ENCODE results near the gene MYNN.

MYNN gene

DNA sequence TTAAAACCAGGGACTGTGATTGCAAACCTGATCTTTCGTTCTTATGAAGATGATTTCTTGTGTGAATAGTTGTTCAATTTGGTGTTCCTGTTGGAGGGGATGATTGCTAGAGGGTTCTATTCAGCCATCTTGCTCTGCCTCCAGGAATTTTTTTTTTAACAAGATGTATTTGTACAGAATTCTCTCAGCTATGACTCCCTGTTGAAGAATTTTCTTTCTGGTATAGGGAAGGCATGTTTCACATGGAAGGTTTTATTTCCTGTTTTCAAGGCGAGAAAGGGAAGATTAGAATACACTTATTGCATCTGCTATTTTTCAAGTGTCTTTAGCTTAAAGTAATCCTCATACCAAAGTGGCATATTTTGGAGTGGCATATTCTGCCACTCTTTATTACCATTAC lies 45.1 kb downstream of the MYNN start:
- no peak overlapping the region for H3K4me3 ChIP-seq (ENCODE audit: low read depth, low read length)
- ChIA-PET CTCF (no interaction called here), POLR2A (no interaction called here)
- TF ChIP-seq, protein P1, sequence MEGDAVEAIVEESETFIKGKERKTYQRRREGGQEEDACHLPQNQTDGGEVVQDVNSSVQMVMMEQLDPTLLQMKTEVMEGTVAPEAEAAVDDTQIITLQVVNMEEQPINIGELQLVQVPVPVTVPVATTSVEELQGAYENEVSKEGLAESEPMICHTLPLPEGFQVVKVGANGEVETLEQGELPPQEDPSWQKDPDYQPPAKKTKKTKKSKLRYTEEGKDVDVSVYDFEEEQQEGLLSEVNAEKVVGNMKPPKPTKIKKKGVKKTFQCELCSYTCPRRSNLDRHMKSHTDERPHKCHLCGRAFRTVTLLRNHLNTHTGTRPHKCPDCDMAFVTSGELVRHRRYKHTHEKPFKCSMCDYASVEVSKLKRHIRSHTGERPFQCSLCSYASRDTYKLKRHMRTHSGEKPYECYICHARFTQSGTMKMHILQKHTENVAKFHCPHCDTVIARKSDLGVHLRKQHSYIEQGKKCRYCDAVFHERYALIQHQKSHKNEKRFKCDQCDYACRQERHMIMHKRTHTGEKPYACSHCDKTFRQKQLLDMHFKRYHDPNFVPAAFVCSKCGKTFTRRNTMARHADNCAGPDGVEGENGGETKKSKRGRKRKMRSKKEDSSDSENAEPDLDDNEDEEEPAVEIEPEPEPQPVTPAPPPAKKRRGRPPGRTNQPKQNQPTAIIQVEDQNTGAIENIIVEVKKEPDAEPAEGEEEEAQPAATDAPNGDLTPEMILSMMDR (IDR thresholded peaks at IDR 0.05; ENCODE audit: insufficient read depth, low read length, missing control alignments): no peak
- peak; percentile 29 for DNase-seq (ENCODE audit: low read depth, low spot score)

DNA sequence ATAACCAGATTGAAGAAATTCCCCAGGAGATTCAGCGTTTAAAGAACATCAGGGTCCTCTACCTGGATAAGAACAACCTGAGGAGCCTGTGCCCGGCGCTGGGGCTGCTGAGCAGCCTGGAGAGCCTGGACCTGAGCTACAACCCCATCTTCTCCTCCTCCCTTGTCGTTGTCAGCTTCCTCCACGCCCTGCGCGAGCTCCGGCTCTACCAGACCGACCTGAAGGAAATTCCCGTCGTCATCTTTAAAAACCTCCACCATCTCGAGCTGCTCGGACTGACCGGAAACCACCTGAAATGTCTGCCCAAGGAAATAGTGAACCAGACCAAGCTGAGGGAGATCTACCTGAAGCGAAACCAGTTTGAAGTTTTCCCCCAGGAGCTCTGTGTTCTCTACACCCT lies 48.9 kb downstream of the MYNN start:
- H3K4me3 ChIP-seq (ENCODE audit: low read depth, low read length): no peak overlapping the region
- POLR2A ChIA-PET: no interaction called here
- CTCF ChIA-PET: interaction anchor here (1.3 to 1.8 kb wide), 2 partner anchors 13 to 41 kb away, joined by 4 to 6 read pairs; no protein-coding TSS in a partner anchor
- TF ChIP-seq, protein P1 (IDR thresholded peaks at IDR 0.05; ENCODE audit: insufficient read depth, low read length, missing control alignments): no peak
- DNase-seq (ENCODE audit: low read depth, low spot score): no peak

DNA sequence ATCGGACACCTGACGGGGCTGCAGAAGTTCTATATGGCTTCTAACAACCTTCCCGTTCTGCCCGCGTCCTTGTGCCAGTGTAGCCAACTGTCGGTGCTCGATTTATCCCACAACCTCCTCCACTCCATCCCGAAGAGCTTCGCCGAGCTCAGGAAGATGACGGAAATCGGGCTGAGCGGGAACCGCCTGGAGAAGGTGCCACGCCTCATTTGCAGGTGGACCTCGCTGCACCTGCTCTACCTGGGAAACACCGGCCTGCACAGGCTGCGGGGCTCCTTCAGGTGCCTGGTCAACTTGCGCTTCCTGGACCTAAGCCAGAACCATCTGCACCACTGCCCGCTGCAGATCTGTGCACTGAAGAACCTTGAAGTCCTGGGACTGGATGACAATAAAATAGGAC lies 49.3 kb downstream of the MYNN start:
- TF ChIP-seq, protein P1 (IDR thresholded peaks at IDR 0.05; ENCODE audit: insufficient read depth, low read length, missing control alignments): no peak
- POLR2A ChIA-PET: no interaction called here
- no peak overlapping the region for H3K4me3 ChIP-seq (ENCODE audit: low read depth, low read length)
- no peak for DNase-seq (ENCODE audit: low read depth, low spot score)
- CTCF ChIA-PET: interaction anchor here (1.3 to 1.8 kb wide), 2 partner anchors 13 to 40 kb away, joined by 4 to 6 read pairs; no protein-coding TSS in a partner anchor

DNA sequence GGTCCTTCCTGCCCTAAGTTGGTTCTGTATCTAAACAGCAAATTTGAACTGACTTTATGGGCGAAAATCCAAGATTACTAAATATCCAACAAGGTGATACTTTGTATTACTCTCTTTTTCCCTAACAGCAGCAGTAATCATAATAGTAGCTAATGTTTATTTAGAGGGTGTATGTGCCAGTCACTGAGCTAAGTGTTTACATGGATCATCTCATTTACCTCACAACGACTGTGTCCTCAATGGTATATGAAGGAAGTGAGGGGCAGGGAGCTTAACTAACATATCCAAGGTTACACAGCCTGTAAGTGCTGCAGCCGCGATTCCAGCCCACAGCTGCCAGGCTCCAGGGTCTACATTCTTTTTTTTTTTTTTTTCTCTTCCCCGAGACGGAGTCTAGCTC lies 49.8 kb downstream of the MYNN start:
- H3K4me3 ChIP-seq (ENCODE audit: low read depth, low read length): no peak overlapping the region
- ChIA-PET CTCF (interaction anchor here (1.8 kb wide), 1 partner anchor 12 kb away, joined by 6 read pairs; no protein-coding TSS in a partner anchor), POLR2A (no interaction called here)
- no peak for DNase-seq (ENCODE audit: low read depth, low spot score)
- TF ChIP-seq, protein P1 (IDR thresholded peaks at IDR 0.05; ENCODE audit: insufficient read depth, low read length, missing control alignments): no peak

DNA sequence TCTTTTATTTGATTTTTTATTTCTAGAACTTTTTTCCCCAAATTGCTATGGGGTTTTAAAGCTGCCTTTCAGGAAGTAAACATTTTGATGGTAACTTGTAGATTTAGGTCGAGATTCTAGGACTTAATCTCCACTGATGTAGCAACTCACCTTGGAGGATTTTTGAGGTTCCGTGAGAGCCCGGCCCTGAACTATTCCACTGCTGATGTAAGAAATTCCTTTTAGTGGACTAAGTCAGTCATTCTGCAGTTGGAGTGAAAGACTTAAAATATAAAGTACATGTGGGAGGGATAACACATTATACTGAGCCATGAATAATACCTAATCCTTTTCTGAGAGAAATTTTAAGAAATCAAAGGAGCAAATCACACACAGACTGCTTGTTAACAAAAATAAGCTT lies 52.1 kb downstream of the MYNN start:
- ChIA-PET CTCF (interaction anchor here (0.6 to 1.8 kb wide), 2 partner anchors 9 to 344 kb away, joined by 4 to 6 read pairs; no protein-coding TSS in a partner anchor), POLR2A (no interaction called here)
- TF ChIP-seq, protein P1 (IDR thresholded peaks at IDR 0.05; ENCODE audit: insufficient read depth, low read length, missing control alignments): no peak
- H3K4me3 ChIP-seq (ENCODE audit: low read depth, low read length): no peak overlapping the region
- DNase-seq (ENCODE audit: low read depth, low spot score): no peak

DNA sequence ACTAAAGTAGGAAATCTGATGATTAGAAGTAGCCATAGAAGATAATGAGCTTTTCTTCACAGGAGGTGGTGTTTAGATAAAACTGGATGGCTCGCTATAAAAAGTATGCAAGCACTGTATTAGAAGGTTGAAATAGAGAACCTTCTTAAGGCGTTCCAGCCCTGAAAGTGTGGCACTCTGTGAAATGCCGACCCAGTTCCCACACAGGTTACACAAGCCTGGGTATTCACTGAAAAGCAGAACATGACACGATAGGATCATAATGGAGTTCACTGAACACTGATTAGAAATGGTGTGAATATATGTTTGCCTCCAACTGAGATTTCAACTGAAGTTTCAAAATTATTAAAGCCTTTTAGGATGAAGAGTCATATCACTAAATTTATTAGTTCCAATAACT lies 54.5 kb downstream of the MYNN start:
- ChIA-PET POLR2A (no interaction called here), CTCF (no interaction called here)
- TF ChIP-seq, protein P1 (IDR thresholded peaks at IDR 0.05; ENCODE audit: insufficient read depth, low read length, missing control alignments): no peak
- H3K4me3 ChIP-seq (ENCODE audit: low read depth, low read length): no peak overlapping the region
- DNase-seq (ENCODE audit: low read depth, low spot score): no peak
